Endodermal cell (in vitro differentiated cells): ENCODE results near the gene SP1. TPM values are rescaled to one million over a fixed set of nuclear protein-coding genes. Genes with fewer than 3 reads are reported as not detected.

Experiments
- DNase-seq: peaks from one replicate; pipeline ENCODE4 v3.0.0-alpha.2; 2017
- H3K27ac ChIP-seq: 2 replicates; pipeline ENCODE4 v1.5.1; 2013; ENCODE audit warnings: mild to moderate bottlenecking, low read depth, low read length, moderate library complexity
- H3K27me3 ChIP-seq: 2 replicates; pipeline ENCODE4 v1.6.1; 2013; ENCODE audit warnings: mild to moderate bottlenecking, low read length, moderate library complexity; ENCODE audit not compliant: insufficient read depth, control insufficient read depth, poor library complexity, severe bottlenecking
- H3K36me3 ChIP-seq: 2 replicates; pipeline ENCODE4 v1.7.0; 2013; ENCODE audit warnings: mild to moderate bottlenecking, low read length, moderate library complexity; ENCODE audit not compliant: control insufficient read depth, insufficient read depth
- H3K4me1 ChIP-seq: one replicate; pipeline ENCODE4 v1.7.0; 2013; ENCODE audit warnings: low read length; ENCODE audit not compliant: control insufficient read depth, insufficient read depth
- H3K4me3 ChIP-seq: 2 replicates; pipeline ENCODE4 v1.5.1; 2013; ENCODE audit warnings: mild to moderate bottlenecking, low read length, moderate library complexity
- H3K9ac ChIP-seq: 2 replicates; pipeline ENCODE4 v1.6.1; 2013; ENCODE audit warnings: mild to moderate bottlenecking, low read length, moderate library complexity; ENCODE audit not compliant: poor library complexity, severe bottlenecking; ENCODE audit errors: extremely low read depth
- H3K9me3 ChIP-seq: 2 replicates; pipeline ENCODE4 v1.6.1; 2013; ENCODE audit warnings: mild to moderate bottlenecking, low read length, moderate library complexity; ENCODE audit not compliant: control insufficient read depth
- H3K27ac Mint-ChIP-seq: 2 replicates; pipeline ENCODE4 v1.8.0; 2020; ENCODE audit warnings: mixed read lengths
- H3K27me3 Mint-ChIP-seq: 2 replicates; pipeline ENCODE4 v1.8.0; 2021; ENCODE audit warnings: mild to moderate bottlenecking, mixed read lengths; ENCODE audit not compliant: insufficient read depth
- H3K36me3 Mint-ChIP-seq: 2 replicates; pipeline ENCODE4 v1.8.0; 2020; ENCODE audit warnings: low read depth, mixed read lengths
- H3K4me1 Mint-ChIP-seq: 2 replicates; pipeline ENCODE4 v1.8.0; 2020; ENCODE audit warnings: mixed read lengths
- H3K4me3 Mint-ChIP-seq: 2 replicates; pipeline ENCODE4 v1.8.0; 2020; ENCODE audit warnings: mild to moderate bottlenecking, moderate library complexity, mixed read lengths
- H3K9me3 Mint-ChIP-seq: 2 replicates; pipeline ENCODE4 v1.8.0; 2020; ENCODE audit warnings: mild to moderate bottlenecking, mixed read lengths
- WGBS, 2 experiments: methylation state at CpG; one replicate each; pipeline versions ENCODE4 v1.1.5 to v1.1.7; 2013; ENCODE audit warnings: missing lambda C conversion rate in 2 of 2, mixed read lengths in 1 of 2; ENCODE audit not compliant: insufficient coverage in 1 of 2, insufficient read length in 1 of 2; 5-methylcytosine and 5-hydroxymethylcytosine counted together
- total RNA-seq, 2 donors: library from RNA; stranded (reverse); fragmentation: NEBNext Ultra II Directional in 1 of 2; extraction: Animal tissue kit (Norgen Biotek cat#: 25700) in 1 of 2; gene quantifications; 2 replicates in 1 of 2; 3 replicates in 1 of 2; pipeline ENCODE4 v1.2.1, GENCODE V29; 2021
- TF ChIP-seq, protein P1 (sequence below): fragments of 200-600 bp; sonication (generic); conservative IDR thresholded peaks from 2 replicates; pipeline ENCODE4 v1.5.0; 2021; ENCODE audit warnings: antibody characterized with exemption, mild to moderate bottlenecking

The SP1 gene
- total RNA-seq, 2 donors from 2014 or later, result 91.2 to 99.5 TPM

DNA sequence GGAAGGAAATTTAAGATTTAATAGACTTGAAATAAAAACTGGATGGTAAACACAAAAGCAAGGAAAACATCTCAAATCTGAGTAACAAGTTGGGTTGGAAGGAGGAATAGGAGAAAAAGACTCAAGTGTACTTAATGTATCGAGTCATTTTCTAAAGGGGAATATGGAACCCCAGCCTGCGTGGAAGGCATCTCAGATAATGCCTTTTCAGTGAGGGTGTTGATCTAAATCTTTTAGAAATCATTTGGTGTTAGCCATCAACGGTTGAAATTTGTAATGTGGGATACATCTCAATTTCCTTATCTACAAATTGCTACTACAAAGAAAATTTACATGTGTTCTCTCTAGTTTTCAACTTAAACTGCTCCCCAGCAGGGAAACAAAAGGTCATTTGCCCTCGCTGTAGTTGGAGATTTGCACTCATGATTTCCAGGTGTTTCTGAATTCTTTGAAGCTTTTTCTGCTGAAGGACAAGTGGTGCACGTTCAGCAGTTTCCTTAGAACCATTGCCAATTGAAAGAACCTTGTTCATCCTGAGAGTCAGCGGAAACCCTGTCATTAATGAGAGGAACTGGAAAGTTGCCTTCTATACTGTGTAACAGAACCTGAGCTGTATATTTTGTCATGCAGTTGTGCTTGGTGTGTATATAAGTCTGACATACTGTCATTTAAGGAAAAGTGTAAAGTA, 74.1 kb downstream of the SP1 start:
- H3K27ac Mint-ChIP-seq, result peak overlapping the region; percentile 82
- H3K36me3 Mint-ChIP-seq, result peaks cover 55% of the 10 kb centered on the region
- H3K4me1 Mint-ChIP-seq, result peaks cover 35% of the 10 kb centered on the region
- Histone ChIP-seq H3K9ac (peak overlapping the region; percentile 99), H3K36me3 (peaks cover 63% of the 10 kb centered on the region), H3K4me3 (peak overlapping the region; percentile 100), H3K4me1 (peaks cover 11% of the 10 kb centered on the region), H3K9me3 (no peaks in the 10 kb centered on the region), H3K27ac (no peak overlapping the region), H3K27me3 (no peaks in the 10 kb centered on the region)
- H3K9me3 Mint-ChIP-seq, result no peaks in the 10 kb centered on the region
- peak overlapping the region; percentile 92 for H3K4me3 Mint-ChIP-seq
- TF ChIP-seq, protein P1, sequence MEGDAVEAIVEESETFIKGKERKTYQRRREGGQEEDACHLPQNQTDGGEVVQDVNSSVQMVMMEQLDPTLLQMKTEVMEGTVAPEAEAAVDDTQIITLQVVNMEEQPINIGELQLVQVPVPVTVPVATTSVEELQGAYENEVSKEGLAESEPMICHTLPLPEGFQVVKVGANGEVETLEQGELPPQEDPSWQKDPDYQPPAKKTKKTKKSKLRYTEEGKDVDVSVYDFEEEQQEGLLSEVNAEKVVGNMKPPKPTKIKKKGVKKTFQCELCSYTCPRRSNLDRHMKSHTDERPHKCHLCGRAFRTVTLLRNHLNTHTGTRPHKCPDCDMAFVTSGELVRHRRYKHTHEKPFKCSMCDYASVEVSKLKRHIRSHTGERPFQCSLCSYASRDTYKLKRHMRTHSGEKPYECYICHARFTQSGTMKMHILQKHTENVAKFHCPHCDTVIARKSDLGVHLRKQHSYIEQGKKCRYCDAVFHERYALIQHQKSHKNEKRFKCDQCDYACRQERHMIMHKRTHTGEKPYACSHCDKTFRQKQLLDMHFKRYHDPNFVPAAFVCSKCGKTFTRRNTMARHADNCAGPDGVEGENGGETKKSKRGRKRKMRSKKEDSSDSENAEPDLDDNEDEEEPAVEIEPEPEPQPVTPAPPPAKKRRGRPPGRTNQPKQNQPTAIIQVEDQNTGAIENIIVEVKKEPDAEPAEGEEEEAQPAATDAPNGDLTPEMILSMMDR, result no peak
- H3K27me3 Mint-ChIP-seq, result no peaks in the 10 kb centered on the region
- DNase-seq, result no peak
- 73 to 75% methylated on average over 5 to 6 of the region's 6 CpGs for WGBS, 2 experiments

DNA sequence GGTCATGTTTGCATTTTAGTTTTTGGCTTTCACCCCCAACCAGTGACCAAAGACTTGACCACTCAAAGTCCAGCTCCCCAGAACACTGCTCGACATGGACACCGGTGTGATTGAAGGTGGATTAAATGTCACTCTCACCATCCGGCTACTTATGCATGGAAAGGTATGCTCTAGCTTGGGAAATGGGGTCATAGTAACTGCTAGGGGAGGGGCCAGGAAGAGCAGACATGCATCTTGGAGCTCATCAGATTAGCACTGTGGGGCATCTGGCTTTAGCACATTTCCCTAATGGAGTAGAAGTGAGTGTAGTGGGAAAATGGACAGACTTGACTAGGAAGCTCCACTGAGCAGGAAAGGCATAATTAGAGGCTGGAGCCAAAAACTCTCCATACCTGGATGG, 74.7 kb downstream of the SP1 start:
- Histone ChIP-seq H3K27ac (no peak overlapping the region), H3K36me3 (peaks cover 70% of the 10 kb centered on the region), H3K4me1 (peaks cover 11% of the 10 kb centered on the region), H3K9ac (peak overlapping the region; percentile 99), H3K27me3 (no peaks in the 10 kb centered on the region), H3K9me3 (no peaks in the 10 kb centered on the region), H3K4me3 (peak overlapping the region; percentile 100)
- DNase-seq, result no peak
- 93 to 100% methylated on average over 1 to 3 of the region's 3 CpGs for WGBS, 2 experiments
- H3K27ac Mint-ChIP-seq, result peak overlapping the region; percentile 82
- peak overlapping the region; percentile 92 for H3K4me3 Mint-ChIP-seq
- TF ChIP-seq, protein P1, result no peak
- no peaks in the 10 kb centered on the region for H3K9me3 Mint-ChIP-seq
- peaks cover 38% of the 10 kb centered on the region for H3K4me1 Mint-ChIP-seq
- H3K36me3 Mint-ChIP-seq, result peaks cover 59% of the 10 kb centered on the region
- H3K27me3 Mint-ChIP-seq, result no peaks in the 10 kb centered on the region

DNA sequence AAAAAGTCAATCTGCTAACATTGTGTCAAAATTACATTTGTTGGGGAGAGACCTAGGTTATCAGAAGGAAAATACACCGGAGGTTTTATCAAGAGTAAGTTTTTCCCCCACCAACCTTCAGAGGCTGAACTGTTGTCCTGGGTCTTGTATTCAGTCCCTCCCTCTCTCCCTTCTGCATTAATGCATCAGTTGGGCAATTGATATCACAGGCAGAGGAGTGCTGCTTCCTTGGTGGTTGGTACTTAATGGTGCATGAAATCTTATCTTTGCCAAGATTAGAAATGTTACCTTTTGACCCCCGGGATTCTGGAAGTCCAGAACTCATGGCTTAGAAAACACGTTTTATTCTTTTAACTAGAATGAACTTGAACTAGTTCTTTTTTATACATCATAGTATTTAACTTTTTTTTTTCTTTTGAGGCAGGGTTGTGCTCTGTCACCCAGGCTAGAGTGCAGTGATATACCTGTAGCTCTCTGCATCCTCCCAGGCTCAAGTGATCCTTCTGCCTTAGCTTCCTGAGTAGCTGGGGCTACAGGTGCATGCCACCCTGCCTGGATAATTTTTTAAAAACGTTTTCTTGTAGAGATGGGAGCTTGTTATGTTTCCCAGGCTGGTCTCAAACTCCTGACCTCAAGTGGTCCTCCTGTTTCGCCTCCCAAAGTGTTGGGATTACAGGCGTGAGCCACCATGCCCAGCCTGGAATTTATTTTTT, 76.8 kb downstream of the SP1 start:
- H3K4me1 Mint-ChIP-seq, result peaks cover 53% of the 10 kb centered on the region
- TF ChIP-seq, protein P1, result no peak
- Histone ChIP-seq H3K9me3 (no peaks in the 10 kb centered on the region), H3K4me1 (peaks cover 11% of the 10 kb centered on the region), H3K9ac (no peak overlapping the region), H3K27ac (no peak overlapping the region), H3K27me3 (no peaks in the 10 kb centered on the region), H3K36me3 (peaks cover 91% of the 10 kb centered on the region), H3K4me3 (peak overlapping the region; percentile 19)
- 91 to 94% methylated on average over 4 to 6 of the region's 6 CpGs for WGBS, 2 experiments
- peaks cover 79% of the 10 kb centered on the region for H3K36me3 Mint-ChIP-seq
- H3K4me3 Mint-ChIP-seq, result no peak overlapping the region
- H3K9me3 Mint-ChIP-seq, result no peaks in the 10 kb centered on the region
- no peak for DNase-seq
- no peaks in the 10 kb centered on the region for H3K27me3 Mint-ChIP-seq
- H3K27ac Mint-ChIP-seq, result peak overlapping the region; percentile 78
